ENCODE results near the gene IRX3. TPM values are rescaled to one million over a fixed set of nuclear protein-coding genes. Genes with fewer than 3 reads are reported as not detected.
A peak's percentile ranks its signal among the peaks of the same experiment; 100 is the strongest.

Gene IRX3
- total RNA-seq, 6 experiments from 2014 or later, result 5.9 to 19.4 (median 17.3) TPM

DNA sequence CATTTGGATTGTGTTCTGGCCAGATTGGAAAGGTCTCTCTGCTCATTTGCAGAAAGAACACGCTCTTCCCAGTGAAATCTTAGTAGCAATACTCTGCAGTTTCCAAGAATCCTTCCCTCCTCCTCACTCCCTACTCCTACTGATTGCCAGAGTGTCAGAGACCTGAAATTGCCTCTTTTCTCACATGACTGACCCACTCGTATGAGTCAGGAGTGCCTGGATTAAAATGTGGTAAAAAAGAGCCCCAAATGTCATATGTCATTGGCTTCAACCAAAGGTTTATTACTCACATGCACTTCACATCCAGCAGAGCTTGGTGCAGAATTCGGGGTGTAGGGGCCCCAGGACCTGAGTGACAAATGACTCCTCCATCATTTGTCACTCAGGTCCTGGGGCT, 39.7 kb upstream of the IRX3 start:
- H3K27ac Mint-ChIP-seq, result no peak overlapping the region
- H3K27me3 Mint-ChIP-seq (ENCODE audit: insufficient read depth), result peaks cover 34% of the 10 kb centered on the region
- no peaks in the 10 kb centered on the region for H3K36me3 Mint-ChIP-seq (ENCODE audit: low read depth)
- DNase-seq, result peak; percentile 35
- H3K4me3 Mint-ChIP-seq, result peak overlapping the region; percentile 16
- peaks cover 21% of the 10 kb centered on the region for H3K4me1 Mint-ChIP-seq (ENCODE audit: low read depth)
- TF ChIP-seq, protein P1, sequence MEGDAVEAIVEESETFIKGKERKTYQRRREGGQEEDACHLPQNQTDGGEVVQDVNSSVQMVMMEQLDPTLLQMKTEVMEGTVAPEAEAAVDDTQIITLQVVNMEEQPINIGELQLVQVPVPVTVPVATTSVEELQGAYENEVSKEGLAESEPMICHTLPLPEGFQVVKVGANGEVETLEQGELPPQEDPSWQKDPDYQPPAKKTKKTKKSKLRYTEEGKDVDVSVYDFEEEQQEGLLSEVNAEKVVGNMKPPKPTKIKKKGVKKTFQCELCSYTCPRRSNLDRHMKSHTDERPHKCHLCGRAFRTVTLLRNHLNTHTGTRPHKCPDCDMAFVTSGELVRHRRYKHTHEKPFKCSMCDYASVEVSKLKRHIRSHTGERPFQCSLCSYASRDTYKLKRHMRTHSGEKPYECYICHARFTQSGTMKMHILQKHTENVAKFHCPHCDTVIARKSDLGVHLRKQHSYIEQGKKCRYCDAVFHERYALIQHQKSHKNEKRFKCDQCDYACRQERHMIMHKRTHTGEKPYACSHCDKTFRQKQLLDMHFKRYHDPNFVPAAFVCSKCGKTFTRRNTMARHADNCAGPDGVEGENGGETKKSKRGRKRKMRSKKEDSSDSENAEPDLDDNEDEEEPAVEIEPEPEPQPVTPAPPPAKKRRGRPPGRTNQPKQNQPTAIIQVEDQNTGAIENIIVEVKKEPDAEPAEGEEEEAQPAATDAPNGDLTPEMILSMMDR (IDR thresholded peaks at IDR 0.05), result no peak
- no peaks in the 10 kb centered on the region for H3K9me3 Mint-ChIP-seq

DNA sequence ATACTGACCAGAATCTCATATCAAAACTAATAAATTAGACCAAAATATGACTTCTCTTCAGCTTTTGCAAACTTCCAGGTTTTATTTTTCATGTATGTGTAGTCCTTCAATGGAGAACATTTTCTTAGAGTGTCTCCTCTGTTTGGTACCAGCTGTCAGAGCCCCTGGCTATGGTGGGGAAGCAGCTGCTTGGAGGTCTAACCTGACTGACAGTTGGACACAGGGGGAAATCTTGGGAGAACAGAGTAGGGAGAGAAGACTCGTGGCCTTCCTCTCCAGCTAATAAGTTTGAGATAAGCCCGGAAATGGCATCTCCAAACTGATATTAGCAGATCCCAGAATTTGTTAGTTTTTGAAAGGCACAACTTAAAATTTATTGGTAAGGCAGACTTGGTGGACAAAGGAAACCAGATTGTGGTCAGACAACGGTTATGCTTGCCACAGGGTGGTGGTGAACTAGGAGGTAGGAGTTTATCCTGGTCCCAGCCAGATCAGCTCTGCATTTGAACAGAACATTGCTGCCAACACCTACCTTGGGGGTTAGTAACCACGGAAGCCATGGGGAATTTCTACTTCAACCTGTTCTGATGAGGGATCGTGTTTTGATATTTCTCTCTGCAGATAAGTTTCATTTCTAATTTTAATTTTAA, 39.2 kb upstream of the IRX3 start:
- TF ChIP-seq, protein P1 (IDR thresholded peaks at IDR 0.05), result no peak
- peaks cover 31% of the 10 kb centered on the region for H3K27me3 Mint-ChIP-seq (ENCODE audit: insufficient read depth)
- no peaks in the 10 kb centered on the region for H3K9me3 Mint-ChIP-seq
- no peak for DNase-seq
- no peak overlapping the region for H3K27ac Mint-ChIP-seq
- H3K4me3 Mint-ChIP-seq, result peak overlapping the region; percentile 16; the same call in 1 of the 2 replicates
- peaks cover 21% of the 10 kb centered on the region for H3K4me1 Mint-ChIP-seq (ENCODE audit: low read depth)
- H3K36me3 Mint-ChIP-seq (ENCODE audit: low read depth), result no peaks in the 10 kb centered on the region

DNA sequence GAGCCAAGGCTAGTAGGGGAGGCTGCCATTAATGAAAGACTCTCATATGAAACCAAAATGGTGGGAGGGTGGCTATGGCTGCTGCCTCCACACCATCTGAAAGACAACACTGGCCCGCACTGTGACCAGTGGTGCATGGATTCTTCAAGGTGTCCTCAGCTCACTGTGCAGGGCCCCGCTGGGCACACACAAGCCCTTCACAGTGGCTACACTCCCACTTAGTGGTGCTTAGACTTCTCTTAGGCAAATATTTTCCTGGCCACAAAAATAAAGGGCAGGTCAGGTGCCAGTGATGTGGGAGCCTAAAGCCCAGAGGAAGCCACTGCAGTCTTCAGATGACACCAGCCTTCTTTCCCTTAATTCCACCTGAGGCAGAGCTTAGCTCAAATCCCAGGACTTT, 38.1 kb upstream of the IRX3 start:
- no peak for DNase-seq
- no peak overlapping the region for H3K4me3 Mint-ChIP-seq
- no peaks in the 10 kb centered on the region for H3K36me3 Mint-ChIP-seq (ENCODE audit: low read depth)
- H3K9me3 Mint-ChIP-seq, result no peaks in the 10 kb centered on the region
- TF ChIP-seq, protein P1 (IDR thresholded peaks at IDR 0.05), result no peak
- H3K27ac Mint-ChIP-seq, result no peak overlapping the region
- H3K27me3 Mint-ChIP-seq (ENCODE audit: insufficient read depth), result peaks cover 30% of the 10 kb centered on the region
- H3K4me1 Mint-ChIP-seq (ENCODE audit: low read depth), result peaks cover 21% of the 10 kb centered on the region

DNA sequence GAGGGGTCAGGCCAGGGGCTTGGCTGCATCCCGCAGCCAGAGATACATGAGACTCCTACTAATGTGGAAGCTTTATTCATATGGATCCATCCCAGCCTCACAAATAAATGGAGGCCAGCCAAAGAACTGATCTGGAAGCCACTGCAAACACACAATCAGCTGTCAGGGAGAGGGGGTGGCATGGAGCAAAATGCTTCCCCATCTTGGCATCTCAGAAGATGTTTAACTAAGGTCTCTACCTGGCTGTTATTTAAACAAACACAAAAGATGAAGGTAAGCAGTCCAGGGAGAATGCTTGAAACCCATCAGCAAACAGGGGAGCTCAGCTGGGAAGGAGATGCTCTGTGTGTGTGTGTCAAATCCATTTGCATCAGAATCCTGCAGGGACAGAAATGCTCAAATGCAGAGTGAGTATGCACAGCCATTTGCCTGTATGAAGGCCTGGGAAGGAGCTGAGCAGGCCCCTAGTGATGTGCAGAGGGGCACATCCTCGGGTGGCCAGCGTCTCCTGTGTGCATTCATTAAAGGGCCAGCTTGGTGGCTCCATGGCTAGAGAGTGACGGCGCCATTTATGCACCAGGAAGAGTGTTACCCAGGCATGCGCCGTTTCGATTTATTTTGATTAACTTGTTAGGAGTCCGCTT, 34.2 kb upstream of the IRX3 start:
- H3K4me3 Mint-ChIP-seq, result no peak overlapping the region
- peaks cover 29% of the 10 kb centered on the region for H3K27me3 Mint-ChIP-seq (ENCODE audit: insufficient read depth)
- TF ChIP-seq, protein P1 (IDR thresholded peaks at IDR 0.05), result no peak

DNA sequence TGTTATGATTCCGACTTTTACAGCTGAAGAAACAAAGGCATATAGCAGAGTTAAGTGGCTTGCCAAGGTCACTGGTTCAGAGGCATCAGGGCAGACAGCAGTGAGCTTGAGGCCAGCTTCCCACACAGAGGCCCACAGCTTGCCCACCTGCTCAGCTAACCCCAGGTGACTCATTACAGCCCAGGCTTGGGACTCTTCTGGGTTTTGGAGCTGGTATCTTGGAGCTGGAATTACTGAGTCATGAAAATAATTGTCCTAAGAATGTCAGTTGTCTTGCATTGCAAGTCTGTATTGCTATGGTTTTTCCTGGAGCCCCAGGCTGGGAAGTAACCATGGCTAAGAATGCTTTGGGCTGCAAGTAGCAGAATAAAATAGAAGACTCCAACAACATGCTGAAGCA, 32.4 kb upstream of the IRX3 start:
- Mint-ChIP-seq H3K36me3 (ENCODE audit: low read depth) (no peaks in the 10 kb centered on the region), H3K9me3 (no peaks in the 10 kb centered on the region), H3K27ac (no peak overlapping the region), H3K27me3 (ENCODE audit: insufficient read depth) (peaks cover 38% of the 10 kb centered on the region), H3K4me1 (ENCODE audit: low read depth) (peaks cover 10% of the 10 kb centered on the region; the same call in 1 of the 2 replicates), H3K4me3 (no peak overlapping the region)
- TF ChIP-seq, protein P1 (IDR thresholded peaks at IDR 0.05), result no peak
- peak; percentile 47 for DNase-seq

More for the DNA sequence above, 34.2 kb upstream of the IRX3 start:
- no peak overlapping the region for H3K27ac Mint-ChIP-seq
- H3K36me3 Mint-ChIP-seq (ENCODE audit: low read depth), result no peaks in the 10 kb centered on the region
- peaks cover 14% of the 10 kb centered on the region for H3K4me1 Mint-ChIP-seq (ENCODE audit: low read depth)
- no peaks in the 10 kb centered on the region for H3K9me3 Mint-ChIP-seq
- no peak for DNase-seq
